ENCODE measurements around the gene WDR70.

WDR70 gene

GRCh38 chr5:37756248-37756647 lies 377.1 kb downstream of the WDR70 start:
- no peaks in the 10 kb centered on the region for H3K9me3 ChIP-seq (ENCODE audit: severe bottlenecking)
- no peak for DNase-seq
- H3K36me3 ChIP-seq, result no peaks in the 10 kb centered on the region
- no peak overlapping the region for H3K27ac ChIP-seq
- H3K4me3 ChIP-seq (ENCODE audit: low read depth, low read length), result no peak overlapping the region
- no peaks in the 10 kb centered on the region for H3K27me3 ChIP-seq (ENCODE audit: insufficient read depth, low read depth, severe bottlenecking)
- TF ChIP-seq CTCF (IDR thresholded peaks at IDR 0.05; ENCODE audit: low read depth, low read length), result no peak

DNA sequence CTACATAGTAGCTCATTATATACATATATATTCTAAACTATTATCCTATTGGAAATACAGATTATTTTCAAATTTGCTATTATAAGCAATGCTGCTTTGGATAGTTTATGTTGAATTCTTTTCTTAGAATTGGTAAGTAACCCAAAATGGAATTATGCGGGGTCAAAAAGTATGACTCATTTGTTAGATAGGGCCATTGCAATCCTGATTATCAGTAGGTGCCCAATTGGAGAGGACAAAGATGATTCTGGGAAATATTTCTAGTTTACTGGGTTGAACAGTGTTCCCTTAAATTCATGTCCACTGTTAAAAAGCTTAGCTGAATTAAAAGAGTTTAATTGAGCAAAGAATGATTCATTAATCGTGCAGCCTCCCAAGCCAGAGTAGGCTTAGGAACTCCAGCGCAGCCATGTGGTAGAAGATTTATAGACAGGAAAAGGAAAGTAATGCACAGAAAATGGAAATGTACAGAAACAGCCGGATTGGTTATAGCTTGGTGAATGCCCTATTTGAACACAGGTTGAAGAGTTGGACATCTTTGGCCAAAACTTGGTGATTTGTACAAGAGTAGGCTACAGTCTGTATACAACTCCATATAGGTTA lies 379.0 kb downstream of the WDR70 start:
- Histone ChIP-seq H3K27me3 (ENCODE audit: insufficient read depth, low read depth, severe bottlenecking) (no peaks in the 10 kb centered on the region), H3K27ac (no peak overlapping the region), H3K36me3 (no peaks in the 10 kb centered on the region), H3K4me3 (ENCODE audit: low read depth, low read length) (no peak overlapping the region), H3K9me3 (ENCODE audit: severe bottlenecking) (no peaks in the 10 kb centered on the region)
- peak; percentile 27; the same call in 1 of the 2 replicates for TF ChIP-seq CTCF (IDR thresholded peaks at IDR 0.05; ENCODE audit: low read depth, low read length)
- DNase-seq, result no peak

DNA sequence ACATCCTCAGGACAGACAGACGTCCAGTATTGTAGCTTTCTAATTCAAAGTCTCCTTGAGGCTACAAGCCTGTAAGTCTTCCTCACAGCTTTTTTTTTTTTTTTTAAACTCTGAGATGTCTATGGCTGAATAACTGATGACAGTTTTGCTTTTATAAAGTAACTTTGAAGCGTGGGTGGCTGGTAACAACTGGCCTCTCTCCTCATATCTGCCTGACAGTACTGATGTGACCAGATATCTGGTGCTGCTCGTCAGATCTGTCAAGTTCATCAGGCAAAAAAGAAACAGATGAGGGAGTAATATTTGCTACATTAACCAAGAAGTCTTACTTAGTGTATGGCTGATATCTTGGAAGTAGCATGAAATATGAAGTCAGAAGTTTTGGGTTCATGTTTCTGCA lies 388.1 kb downstream of the WDR70 start:
- no peak overlapping the region for H3K4me3 ChIP-seq (ENCODE audit: low read depth, low read length)
- no peaks in the 10 kb centered on the region for H3K36me3 ChIP-seq
- H3K9me3 ChIP-seq (ENCODE audit: severe bottlenecking), result no peaks in the 10 kb centered on the region
- no peak for DNase-seq
- no peak overlapping the region for H3K27ac ChIP-seq
- no peaks in the 10 kb centered on the region for H3K27me3 ChIP-seq (ENCODE audit: insufficient read depth, low read depth, severe bottlenecking)
- TF ChIP-seq CTCF (IDR thresholded peaks at IDR 0.05; ENCODE audit: low read depth, low read length), result no peak

DNA sequence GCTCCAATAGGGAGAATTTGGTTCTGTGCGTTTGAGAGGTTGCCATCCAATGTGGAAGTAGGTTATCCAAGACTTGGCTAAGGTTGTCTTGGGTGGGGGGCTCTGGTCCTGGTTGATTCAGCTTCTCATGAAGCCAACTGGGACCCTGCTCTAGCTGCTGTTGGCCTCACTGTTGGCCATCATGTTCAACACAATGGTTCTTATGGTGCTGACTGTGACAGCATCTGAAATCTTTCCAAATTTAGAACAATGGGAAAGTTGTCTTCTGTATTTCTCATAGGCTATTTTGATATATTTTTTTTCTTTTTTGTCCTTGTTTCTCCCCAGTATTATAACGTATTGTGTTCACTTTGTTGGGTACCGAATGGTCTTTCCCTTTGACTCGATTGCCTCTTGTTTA lies 388.8 kb downstream of the WDR70 start:
- H3K4me3 ChIP-seq (ENCODE audit: low read depth, low read length), result no peak overlapping the region
- no peak for TF ChIP-seq CTCF (IDR thresholded peaks at IDR 0.05; ENCODE audit: low read depth, low read length)

GRCh38 chr5:37768371-37768770 lies 389.3 kb downstream of the WDR70 start:
- Histone ChIP-seq H3K4me3 (ENCODE audit: low read depth, low read length) (no peak overlapping the region), H3K36me3 (no peaks in the 10 kb centered on the region), H3K27me3 (ENCODE audit: insufficient read depth, low read depth, severe bottlenecking) (no peaks in the 10 kb centered on the region), H3K27ac (no peak overlapping the region), H3K9me3 (ENCODE audit: severe bottlenecking) (no peaks in the 10 kb centered on the region)
- DNase-seq, result no peak
- TF ChIP-seq CTCF (IDR thresholded peaks at IDR 0.05; ENCODE audit: low read depth, low read length), result no peak

More for the DNA sequence above, 388.8 kb downstream of the WDR70 start:
- Histone ChIP-seq H3K9me3 (ENCODE audit: severe bottlenecking) (no peaks in the 10 kb centered on the region), H3K27me3 (ENCODE audit: insufficient read depth, low read depth, severe bottlenecking) (no peaks in the 10 kb centered on the region), H3K27ac (no peak overlapping the region), H3K36me3 (no peaks in the 10 kb centered on the region)
- no peak for DNase-seq

GRCh38 chr5:37769108-37769507 lies 390.0 kb downstream of the WDR70 start:
- Histone ChIP-seq H3K27me3 (ENCODE audit: insufficient read depth, low read depth, severe bottlenecking) (no peaks in the 10 kb centered on the region), H3K9me3 (ENCODE audit: severe bottlenecking) (no peaks in the 10 kb centered on the region), H3K4me3 (ENCODE audit: low read depth, low read length) (no peak overlapping the region), H3K27ac (no peak overlapping the region), H3K36me3 (no peaks in the 10 kb centered on the region)
- no peak for TF ChIP-seq CTCF (IDR thresholded peaks at IDR 0.05; ENCODE audit: low read depth, low read length)
- no peak for DNase-seq

Measured in WERI-Rb-1 (cell line).